ENCODE results near the gene PCBP3. TPM values are rescaled to one million over a fixed set of nuclear protein-coding genes. Genes with fewer than 3 reads are reported as not detected.
"Not testable (repeated sequence)": the region's sequence is repeated elsewhere in the genome, so short reads cannot be mapped to it uniquely, and the experiment has no call there.

Gene PCBP3
- polyA plus RNA-seq, 1 donor = 0.89 TPM

DNA sequence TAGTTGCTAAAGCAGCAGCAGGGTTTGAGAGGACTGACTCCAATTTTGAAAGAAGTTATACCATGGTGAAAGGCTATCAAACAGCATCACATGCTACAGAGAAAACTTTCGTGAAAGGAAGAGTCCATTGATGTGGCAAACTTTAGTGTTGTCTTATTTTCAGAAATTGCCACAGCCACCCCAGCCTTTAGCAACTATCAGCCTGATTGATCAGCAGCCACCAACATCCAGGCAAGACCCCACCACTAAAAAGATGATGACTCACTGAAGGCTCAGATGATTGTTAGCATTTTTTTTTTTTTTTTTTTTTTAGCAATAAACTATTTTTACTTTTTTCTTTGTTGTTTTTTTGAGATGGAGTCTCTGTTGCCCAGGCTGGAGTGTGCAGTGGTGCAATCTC, 35.3 kb downstream of the PCBP3 start:
- not testable (repeated sequence) for DNase-seq (ENCODE audit: low read depth)

DNA sequence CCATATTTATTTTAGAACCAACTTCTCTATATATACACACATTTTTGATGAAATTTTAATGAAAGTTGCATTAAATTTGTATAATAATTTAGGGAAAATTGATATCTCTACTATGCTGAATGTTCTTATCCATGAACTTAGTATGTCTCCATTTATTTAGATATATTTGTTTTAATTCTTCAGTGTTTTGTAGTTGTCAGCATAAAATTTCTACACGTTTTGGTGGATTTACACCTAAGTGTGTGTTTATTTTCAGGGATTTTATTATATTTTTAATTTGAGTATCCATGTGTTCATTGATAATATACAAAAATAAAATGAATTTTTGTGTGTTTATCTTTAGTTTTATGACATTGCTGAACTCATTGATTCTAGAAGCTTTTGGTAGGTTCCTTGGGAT, 36.7 kb downstream of the PCBP3 start:
- no peak for DNase-seq (ENCODE audit: low read depth)

- no peak for DNase-seq (ENCODE audit: low read depth)
These were observed 51.6 kb downstream of the PCBP3 start for GRCh38 chr21:45695086-45695485.

GRCh38 chr21:45698493-45699184, 55.1 kb downstream of the PCBP3 start:
- peak; percentile 0 for DNase-seq (ENCODE audit: low read depth)

DNA sequence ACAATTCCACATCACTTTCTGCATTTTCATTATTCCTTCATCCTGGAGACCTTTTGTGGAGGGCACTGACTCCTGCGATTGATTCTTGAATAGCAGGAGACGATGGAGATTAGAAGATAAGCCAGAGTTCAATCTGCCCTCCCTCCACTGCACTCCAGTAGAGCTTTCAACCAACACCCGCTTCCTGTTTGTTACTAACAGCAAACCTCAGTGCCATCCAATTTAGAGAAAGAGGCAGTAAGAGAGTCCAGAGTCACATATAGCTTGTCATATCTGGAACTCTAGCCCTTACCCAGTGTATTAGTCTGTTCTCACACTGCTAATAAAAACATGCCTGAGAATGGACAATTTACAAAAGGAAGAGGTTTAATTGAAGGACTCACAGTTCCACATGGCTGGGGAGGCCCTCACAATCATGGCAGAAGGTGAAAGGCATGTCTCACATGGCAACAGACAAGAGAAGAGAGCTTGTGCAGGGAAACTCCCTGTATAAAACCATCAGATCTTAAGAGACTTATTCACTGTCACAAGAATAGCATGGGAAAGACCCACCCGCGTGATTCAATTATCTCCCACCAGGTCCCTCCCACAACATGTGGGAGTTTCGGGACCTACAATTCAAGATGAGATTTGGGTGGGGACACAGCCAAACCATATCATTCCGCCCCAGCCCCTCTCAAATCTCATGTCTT, 55.9 kb downstream of the PCBP3 start:
- DNase-seq (ENCODE audit: low read depth) = no peak

GRCh38 chr21:45699966-45700365, 56.4 kb downstream of the PCBP3 start:
- DNase-seq (ENCODE audit: low read depth) = no peak

DNA sequence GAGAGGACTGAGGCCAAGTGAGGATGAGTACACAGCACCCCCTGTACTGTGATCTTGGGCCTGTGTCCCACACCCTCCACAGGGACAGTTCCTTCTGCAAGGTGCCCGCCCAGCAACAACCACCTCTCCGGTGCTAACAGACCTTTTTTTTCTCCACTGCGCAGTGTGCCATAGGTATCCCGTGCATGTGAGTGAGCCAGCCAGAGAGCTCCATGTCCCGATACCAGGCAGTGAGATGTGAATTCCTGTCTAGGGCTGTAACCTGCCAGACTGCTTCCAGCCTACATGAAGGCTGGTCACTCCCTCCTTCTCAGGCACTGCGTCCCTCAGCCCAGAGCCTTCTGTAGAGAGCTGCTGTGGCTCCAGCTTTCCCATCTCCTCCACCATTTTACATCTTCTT, 56.9 kb downstream of the PCBP3 start:
- DNase-seq (ENCODE audit: low read depth) = no peak

- no peak for DNase-seq (ENCODE audit: low read depth)
These were observed 61.0 kb downstream of the PCBP3 start for GRCh38 chr21:45704311-45705108.

DNA sequence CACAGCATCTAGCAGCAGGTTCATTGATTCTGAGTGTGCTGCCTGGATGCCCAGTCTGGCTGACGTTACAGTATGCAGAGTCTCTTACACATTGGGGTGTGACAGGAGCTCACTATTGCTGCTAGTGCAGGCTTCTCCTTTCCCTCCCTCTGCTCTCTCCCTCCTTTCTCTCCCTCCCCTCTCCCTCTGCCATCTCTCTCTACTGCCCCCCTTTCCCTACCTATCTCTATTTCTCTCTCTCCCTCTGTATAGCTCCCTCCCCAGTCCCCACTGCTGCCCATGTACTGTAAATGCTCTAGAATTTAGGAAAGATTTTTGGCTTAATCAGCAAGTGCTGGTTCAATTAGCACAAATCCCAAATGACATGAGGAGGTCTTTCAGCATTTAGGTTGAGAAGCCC, 62.8 kb downstream of the PCBP3 start:
- DNase-seq (ENCODE audit: low read depth) = no peak

DNA sequence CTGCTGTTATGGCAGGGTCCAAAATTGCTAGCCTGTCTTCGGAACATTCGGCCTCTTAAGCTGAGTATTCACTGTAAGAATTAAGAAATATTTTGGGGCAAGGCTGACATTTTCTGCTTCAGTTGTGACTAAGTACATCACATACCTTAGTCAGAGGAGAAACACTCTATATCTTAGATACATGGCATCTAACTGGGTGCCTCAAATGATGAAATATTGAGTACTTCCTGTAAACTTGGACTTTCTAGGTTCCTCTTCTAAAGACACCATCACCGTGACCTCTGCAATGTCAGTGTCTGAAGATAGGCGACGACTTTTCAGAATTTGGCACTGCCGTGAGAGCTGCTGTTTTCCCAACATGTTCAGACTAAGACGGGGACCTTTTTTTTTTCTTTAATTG, 65.6 kb downstream of the PCBP3 start:
- no peak for DNase-seq (ENCODE audit: low read depth)

DNA sequence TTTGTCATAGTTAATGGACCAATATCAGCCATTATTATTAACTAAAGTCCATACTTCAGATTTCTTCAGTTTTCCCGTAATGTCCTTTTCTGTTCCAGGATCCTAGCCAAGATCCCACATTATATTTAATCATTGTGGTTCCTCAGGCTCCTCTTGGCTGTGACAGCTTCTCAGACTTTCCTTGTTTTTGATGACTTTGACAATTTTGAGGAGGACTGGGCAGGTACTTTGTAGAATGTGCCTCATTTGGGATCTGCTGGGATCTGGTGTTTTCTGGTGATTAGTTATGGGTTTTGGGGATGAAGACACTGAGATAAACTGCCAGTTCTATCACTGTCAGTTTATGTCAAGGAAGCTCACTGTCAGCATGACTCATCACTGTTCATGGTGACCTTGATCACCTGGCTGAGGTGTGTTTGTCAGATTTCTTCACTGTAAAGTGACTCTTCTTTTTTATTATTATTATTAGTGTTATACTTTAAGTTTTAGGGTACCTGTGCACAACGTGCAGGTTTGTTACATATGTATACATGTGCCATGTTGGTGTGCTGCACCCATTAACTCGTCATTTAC, 66.3 kb downstream of the PCBP3 start:
- no peak for DNase-seq (ENCODE audit: low read depth)

DNA sequence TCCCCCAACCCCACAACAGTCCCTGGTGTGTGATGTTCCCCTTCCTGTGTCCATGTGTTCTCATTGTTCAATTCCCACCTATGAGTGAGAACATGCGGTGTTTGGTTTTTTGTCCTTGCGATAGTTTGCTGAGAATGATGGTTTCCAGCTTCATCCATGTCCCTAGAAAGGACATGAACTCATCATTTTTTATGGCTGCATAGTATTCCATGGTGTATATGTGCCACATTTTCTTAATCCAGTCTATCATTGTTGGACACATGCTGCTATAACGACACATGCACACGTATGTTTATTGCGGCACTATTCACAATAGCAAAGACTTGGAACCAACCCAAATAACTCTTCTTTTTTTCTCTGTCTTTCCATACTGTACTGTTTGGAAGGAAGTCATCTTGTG, 66.8 kb downstream of the PCBP3 start:
- not testable (repeated sequence) for DNase-seq (ENCODE audit: low read depth)

DNA sequence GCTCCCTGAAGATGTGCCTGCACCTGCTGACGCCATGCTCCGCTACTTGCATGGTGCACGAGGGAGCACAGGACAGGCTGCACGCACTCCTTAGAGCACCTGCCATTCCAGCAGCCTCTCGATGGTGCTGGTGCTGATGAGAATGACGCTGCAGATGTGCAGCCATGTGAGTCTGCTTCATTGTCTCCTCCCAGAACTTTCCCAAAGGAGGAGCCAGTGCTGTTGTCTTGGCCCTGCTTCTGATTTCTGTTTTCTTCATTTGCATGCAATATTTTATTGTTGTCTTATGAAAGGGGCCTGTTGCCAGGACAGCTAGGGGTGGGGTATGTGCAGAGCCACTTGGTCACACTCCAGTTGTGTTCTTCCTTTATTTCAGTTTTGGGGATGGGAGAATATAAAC, 70.1 kb downstream of the PCBP3 start:
- DNase-seq (ENCODE audit: low read depth) = no peak

DNA sequence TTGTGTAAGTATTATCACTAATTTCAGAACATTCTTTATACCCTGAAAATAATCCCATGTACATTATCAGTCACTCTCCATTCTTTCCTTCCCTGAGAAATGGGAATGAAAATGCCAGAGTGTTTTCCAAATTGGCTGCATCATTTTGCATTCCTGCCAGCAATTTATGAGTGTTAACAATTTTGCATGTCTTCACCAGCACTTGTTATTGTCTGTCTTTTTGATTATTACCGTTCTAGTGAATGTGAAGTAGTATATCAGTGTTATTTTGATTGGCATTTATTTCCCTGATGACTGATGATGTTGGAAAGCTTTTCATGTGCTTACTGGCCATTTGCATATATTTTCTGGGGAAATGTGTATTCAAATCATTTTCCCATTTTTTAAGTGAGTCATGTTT, 71.9 kb downstream of the PCBP3 start:
- DNase-seq (ENCODE audit: low read depth) = no peak

- DNase-seq (ENCODE audit: low read depth) = no peak
These were observed 74.9 kb downstream of the PCBP3 start for GRCh38 chr21:45718413-45718812.

DNA sequence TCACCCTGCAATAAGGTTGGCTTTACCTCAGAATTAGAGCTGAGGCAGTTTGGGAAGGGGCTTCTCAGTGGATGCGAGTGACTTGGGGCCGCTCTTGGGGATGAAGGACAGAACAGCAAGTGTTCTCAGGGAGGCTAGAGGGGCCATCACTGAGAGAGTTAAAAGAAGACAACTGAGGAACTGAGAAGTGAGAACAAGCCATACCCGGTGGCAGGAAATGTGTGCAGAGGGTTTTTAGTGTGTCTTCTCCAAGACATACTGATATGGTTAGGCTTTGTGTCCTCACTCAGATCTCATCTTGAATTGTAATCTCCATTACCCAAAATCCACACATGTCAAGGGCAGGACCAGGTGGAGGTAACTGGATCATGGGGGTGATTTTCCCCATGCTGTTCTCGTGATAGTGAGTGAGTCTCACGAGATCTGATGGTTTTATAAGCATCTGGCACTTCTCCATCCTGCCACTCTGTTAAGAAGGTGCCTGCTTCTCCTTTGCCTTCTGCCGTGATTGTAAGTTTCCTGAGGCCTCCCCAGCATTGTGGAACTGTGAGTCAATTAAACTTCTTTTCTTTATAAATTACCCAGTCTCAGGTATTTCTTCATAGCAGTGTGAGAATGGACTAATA, 75.8 kb downstream of the PCBP3 start:
- no peak for DNase-seq (ENCODE audit: low read depth)

DNA sequence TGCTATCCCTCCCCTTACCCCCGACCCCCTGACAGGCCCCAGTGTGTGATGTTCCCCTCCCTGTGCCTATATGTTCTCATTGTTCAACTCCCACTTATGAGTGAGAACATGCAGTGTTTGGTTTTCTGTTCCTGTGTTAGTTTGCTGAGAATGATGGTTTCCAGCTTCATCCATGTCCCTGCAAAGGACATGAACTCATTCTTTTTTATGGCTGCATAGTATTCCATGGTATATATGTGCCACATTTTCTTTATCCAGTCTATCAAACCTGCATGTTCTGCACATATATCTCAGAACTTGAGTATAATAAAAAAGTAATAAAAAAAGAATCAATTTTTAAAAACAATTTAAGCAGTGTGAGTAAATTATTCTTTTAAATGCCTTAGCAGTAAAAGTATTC, 76.7 kb downstream of the PCBP3 start:
- not testable (repeated sequence) for DNase-seq (ENCODE audit: low read depth)

GRCh38 chr21:45721671-45722070, 78.1 kb downstream of the PCBP3 start:
- DNase-seq (ENCODE audit: low read depth) = no peak

DNA sequence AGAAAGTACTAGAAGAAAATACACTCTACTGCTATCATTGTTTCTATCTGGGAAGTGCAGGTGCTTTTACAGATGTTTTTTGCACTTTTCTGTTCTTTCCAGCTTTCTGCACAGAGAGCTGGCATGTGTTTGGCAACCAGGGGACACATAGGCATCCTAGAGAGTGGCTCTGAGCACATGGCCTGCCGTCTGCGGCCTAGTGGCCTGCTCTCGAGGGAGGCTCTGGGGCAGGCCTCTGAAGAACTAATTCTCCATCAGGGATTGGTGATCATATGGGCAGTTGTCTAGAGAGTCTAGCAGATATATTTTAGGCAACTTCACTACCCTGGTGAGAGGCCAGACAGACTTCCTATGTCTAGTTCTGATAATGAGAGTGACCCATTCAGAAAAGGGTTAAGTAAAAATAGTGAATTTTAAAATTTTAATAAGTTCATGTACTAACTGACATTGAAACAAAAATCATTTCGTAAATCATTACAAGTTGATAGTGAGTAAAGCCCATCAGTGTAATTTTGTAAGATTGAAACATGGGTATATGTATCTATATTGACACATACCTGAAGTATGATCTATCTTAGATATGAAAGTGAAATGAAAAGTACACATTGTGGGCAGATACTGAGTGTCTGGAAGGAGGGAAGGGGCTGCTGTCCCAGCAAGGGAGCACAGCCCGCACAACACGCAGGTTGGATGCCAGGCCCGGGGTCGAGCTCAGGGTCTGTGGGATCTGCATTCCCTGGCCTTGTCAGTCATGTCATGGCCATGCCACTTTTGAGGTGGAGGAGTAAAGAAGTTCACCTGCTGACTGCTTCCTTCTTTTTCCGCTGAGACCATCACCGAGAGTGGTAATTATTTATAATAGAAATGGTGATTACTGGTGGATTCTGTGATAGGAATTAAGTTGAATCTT, 79.8 kb downstream of the PCBP3 start:
- no peak for DNase-seq (ENCODE audit: low read depth)

- no peak for DNase-seq (ENCODE audit: low read depth)
These were observed 80.9 kb downstream of the PCBP3 start for GRCh38 chr21:45724345-45724961.

Data from forelimb muscle (tissue), 1 donor.